Astrocyte of the spinal cord (primary cell): ENCODE results near the gene KAT5.

Experiments used
- DNase-seq: peaks from one replicate; pipeline ENCODE4 v3.0.0; 2011; ENCODE audit warnings: low read depth, low spot score
- H3K4me3 ChIP-seq: 2 replicates; pipeline ENCODE4 v1.5.1; 2011; ENCODE audit warnings: low read depth, mild to moderate bottlenecking, low read length, moderate library complexity
- in situ Hi-C: cut with HindIII; loops from 2 replicates; pipeline ENCODE4 v1.10.0; 2017; ENCODE audit warnings: low sequenced_read_pairs
- TF ChIP-seq, protein P1 (sequence below): IDR thresholded peaks from 2 replicates; pipeline ENCODE4 v1.5.1; 2012; ENCODE audit warnings: low read depth, mild to moderate bottlenecking, low read length, inconsistent platforms

The KAT5 gene

DNA sequence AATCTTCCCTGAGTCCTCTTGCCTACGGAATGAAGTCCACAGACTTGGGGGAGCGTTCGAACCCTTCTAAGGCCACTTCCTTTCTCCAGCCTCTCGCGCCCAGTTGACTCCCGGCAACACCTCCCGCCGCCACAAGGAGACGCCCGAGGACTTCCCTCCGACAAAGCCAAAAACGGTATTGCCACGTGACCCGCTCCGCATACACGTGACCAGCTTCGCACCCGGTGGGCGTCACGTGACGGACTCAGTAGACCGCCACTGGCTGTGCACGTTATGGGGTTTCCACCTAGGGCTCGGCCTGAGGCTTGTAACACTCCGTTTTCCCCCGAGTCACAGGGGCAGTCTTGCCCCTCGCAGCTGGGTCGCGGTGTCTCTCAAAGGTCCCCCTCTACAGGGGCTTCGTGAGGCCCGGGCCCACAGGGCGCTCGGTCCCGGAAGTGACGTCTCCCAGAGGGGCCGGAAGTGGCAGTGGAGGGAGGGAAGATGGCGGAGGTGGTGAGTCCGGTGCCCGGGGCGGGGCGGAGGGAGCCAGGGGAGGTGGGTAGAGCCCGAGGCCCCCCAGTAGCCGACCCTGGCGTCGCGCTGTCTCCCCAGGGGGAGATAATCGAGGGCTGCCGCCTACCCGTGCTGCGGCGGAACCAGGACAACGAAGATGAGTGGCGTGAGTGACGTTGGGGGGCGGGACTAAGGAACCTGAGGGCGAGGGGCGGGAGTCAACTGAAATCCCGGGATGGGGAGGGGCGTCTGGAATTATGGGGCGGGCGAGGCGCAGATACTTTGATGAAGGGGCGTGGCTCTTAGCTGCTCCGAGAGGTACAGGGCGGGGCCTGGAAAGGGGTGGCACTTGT, at the start of gene KAT5:
KAT5 (plus strand) TSS at position 468 of the 848 bp plus-strand sequence; CDS start at position 484, 16 bp downstream.
- in situ Hi-C loops: no loop called here
- peak; percentile 99 for DNase-seq
- TF ChIP-seq, protein P1, sequence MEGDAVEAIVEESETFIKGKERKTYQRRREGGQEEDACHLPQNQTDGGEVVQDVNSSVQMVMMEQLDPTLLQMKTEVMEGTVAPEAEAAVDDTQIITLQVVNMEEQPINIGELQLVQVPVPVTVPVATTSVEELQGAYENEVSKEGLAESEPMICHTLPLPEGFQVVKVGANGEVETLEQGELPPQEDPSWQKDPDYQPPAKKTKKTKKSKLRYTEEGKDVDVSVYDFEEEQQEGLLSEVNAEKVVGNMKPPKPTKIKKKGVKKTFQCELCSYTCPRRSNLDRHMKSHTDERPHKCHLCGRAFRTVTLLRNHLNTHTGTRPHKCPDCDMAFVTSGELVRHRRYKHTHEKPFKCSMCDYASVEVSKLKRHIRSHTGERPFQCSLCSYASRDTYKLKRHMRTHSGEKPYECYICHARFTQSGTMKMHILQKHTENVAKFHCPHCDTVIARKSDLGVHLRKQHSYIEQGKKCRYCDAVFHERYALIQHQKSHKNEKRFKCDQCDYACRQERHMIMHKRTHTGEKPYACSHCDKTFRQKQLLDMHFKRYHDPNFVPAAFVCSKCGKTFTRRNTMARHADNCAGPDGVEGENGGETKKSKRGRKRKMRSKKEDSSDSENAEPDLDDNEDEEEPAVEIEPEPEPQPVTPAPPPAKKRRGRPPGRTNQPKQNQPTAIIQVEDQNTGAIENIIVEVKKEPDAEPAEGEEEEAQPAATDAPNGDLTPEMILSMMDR: peak; percentile 98
- peak within 1 kb of the TSS; percentile 83 for H3K4me3 ChIP-seq

DNA sequence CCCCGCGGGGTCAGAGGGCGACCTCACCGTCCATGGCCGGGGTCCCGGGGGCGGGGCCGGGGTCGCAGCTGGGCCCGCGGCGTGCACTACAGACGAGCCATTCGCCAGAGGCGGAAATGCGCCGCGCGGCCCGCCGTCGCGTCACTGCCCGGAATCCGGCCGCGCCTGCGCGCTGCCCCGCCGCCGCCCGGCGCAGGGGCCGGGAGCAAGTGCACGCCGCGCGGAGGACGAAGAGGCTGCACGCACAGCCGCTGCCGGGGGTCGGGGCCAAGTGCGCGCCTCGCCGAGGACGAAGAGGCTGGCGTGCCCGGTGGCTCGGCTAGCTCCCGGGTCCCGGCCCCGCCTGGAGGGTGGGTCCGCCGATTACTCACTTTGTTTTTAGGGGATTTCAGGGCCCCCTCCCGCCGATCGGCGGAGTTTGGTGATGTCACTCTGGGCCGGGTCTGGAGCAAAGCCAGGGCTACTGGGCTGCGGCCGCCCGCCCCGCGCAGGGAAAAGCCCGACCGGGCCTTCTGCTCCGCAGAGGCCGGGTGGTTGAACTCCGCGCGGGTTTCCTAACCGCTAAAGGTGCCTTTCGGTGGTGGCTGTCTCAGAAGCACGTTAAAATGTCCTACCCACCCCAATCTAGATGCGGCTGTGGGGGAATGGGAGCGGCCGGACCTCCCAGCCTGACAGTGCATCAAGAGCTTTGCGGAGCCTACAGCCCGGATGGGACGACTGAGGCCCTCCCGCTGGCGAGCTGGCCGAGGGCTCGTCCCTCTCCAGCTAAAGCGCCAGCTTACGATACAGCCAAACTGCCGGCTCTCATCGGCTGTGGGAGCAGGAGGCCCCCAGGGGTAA, 49.0 kb upstream of the KAT5 start, which contains the start of gene RELA:
RELA (minus strand) TSS at position 118 of the 840 bp plus-strand sequence; CDS start at position 34, 84 bp downstream.
- H3K4me3 ChIP-seq: peak within 1 kb of the TSS; percentile 72
- DNase-seq: peak; percentile 96
- in situ Hi-C loops: no loop called here
- TF ChIP-seq, protein P1: no peak

DNA sequence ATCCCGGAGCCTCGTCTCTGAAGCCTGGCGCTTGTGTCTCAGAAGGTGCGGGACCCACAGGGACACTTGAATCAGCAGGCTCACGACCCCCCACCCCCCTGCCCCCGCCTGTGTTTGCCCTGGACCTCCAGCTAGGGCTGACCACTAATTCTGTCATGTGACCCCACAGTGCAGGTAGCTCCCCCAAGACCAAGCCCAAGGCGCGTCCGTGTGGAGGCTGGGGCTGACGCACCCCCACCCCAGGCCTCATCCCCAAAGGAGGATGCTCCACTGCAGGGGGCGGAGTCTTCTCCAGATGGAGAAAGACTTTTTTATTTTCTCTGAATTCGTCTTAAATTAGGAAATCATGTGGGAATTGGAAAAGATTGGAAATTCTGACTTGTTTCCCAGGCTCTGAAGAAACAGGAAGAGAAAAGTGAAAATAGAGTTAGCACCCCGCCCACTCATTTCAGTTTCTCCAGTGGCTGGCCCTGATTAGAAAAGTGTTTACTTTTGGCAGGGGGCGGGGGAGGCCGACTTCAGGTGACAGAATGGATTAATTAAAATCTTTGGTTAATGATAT, 48.3 kb upstream of the KAT5 start:
- DNase-seq: no peak
- peak overlapping the region; percentile 72 for H3K4me3 ChIP-seq
- in situ Hi-C loops: no loop called here
- TF ChIP-seq, protein P1: no peak

DNA sequence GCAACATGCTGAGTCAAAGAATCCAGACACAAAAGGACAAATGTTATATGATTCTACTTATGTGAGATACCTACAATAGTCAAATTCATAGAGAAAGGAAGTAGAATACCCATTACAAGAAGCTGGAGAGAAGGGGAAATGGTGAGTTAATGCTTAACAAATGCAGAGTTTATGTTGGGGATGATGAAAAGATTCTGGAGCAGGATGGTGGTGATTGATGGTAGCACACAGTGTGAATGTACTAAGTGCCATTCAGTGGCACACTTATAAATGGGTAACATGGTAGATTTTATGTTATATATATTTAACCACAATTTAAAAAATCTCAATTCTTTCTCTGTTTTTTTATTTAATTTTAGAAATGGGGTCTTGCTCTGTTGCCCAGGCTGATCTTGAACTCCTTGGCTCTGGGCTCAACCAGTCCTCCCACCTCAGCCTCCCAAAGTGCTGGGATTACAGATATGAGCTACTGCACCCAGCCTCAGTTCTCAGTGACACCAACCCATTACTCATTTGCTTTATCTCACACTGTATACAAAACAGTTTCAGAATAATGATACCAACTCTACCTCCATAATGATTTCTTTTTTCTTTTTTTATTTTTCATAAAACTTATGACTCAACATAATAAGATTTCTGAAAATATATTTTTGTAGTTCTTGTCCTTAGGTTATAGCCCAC, 39.7 kb upstream of the KAT5 start:
- H3K4me3 ChIP-seq: no peak overlapping the region
- in situ Hi-C loops: no loop called here
- DNase-seq: no peak
- TF ChIP-seq, protein P1: no peak

DNA sequence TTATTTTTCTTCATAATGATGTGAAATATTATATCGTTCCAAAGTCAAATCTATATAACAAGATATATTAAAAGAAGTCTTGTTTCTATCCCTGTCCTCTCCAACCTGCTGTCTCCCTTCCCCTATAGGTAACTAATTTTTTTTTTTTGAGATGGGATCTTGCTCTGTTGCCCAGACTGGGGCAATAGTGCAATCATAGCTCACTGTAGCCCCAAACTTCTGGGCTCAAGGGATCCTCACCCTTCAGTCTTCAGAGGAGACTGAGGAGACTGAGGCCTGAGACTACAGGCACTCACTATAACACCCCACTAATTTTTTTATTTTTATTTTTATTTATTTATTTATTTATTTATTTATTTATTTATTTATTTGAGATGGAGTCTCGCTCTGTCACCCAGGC, 39.1 kb upstream of the KAT5 start:
- TF ChIP-seq, protein P1: no peak
- H3K4me3 ChIP-seq: no peak overlapping the region
- in situ Hi-C loops: no loop called here

More for the DNA sequence above, 39.1 kb upstream of the KAT5 start:
- DNase-seq: no peak
